GM19351 (cell line): ENCODE results near the gene C1R.

ENCODE experiments used
- ATAC-seq: cut with Tn5 transposase; IDR thresholded peaks from one replicate; pipeline ENCODE4 v1.9.1; 2021; ENCODE audit warnings: mild to moderate bottlenecking, moderate library complexity; ENCODE audit not compliant: unreplicated experiment

Gene C1R

GRCh38 chr12:7092229-7092985 is at the start of gene C1R:
Gene C1R (minus strand): TSS chr12:7092445. CDS start chr12:7092388, 57 bp downstream.
- ATAC-seq, result no peak

GRCh38 chr12:7141351-7142005 is 49.2 kb upstream of the C1R start:
- no peak for ATAC-seq

- no peak for ATAC-seq
These were observed 47.0 kb upstream of the C1R start for GRCh38 chr12:7139200-7139599.

- ATAC-seq, result no peak
These were observed 45.7 kb upstream of the C1R start for GRCh38 chr12:7137908-7138307.

GRCh38 chr12:7136676-7137075 is 44.4 kb upstream of the C1R start:
- ATAC-seq, result no peak

GRCh38 chr12:7136071-7136470 is 43.8 kb upstream of the C1R start:
- no peak for ATAC-seq

GRCh38 chr12:7134396-7135166 is 42.3 kb upstream of the C1R start:
- no peak for ATAC-seq

GRCh38 chr12:7131502-7131866 is 39.2 kb upstream of the C1R start:
- ATAC-seq, result no peak

GRCh38 chr12:7130701-7131501 is 38.7 kb upstream of the C1R start:
- peak; percentile 33 for ATAC-seq

- ATAC-seq, result peak; percentile 81
These were observed 37.8 kb upstream of the C1R start, which contains the start of gene CLSTN3 for GRCh38 chr12:7129872-7130691. Gene CLSTN3 (plus strand): TSS chr12:7130371. CDS start chr12:7130649, 278 bp downstream.

- peak; percentile 21 for ATAC-seq
These were observed 37.1 kb upstream of the C1R start for GRCh38 chr12:7129287-7129871.

GRCh38 chr12:7128681-7129286 is 36.5 kb upstream of the C1R start, which contains the start of gene RBP5:
Gene RBP5 (minus strand): TSS chr12:7128889. CDS start chr12:7128775, 114 bp downstream.
- ATAC-seq, result no peak

- no peak for ATAC-seq
These were observed 35.8 kb upstream of the C1R start for GRCh38 chr12:7127916-7128626.

GRCh38 chr12:7125632-7126227 is 33.5 kb upstream of the C1R start:
- no peak for ATAC-seq

GRCh38 chr12:7123806-7124522 is 31.7 kb upstream of the C1R start:
- no peak for ATAC-seq

GRCh38 chr12:7122811-7123769 is 30.8 kb upstream of the C1R start:
- no peak for ATAC-seq
